SH-SY5Y (cell line): ENCODE data around the gene CYP4F2.

ENCODE experiments used
- GATA2 ChIP-seq: IDR thresholded peaks from 2 replicates; pipeline ENCODE4 v1.6.1; 2011; ENCODE audit warnings: mild to moderate bottlenecking, low read depth, low read length
- GATA3 ChIP-seq: IDR thresholded peaks from 2 replicates; pipeline ENCODE4 v1.6.1; 2011; ENCODE audit warnings: low read depth, mild to moderate bottlenecking, low read length, moderate library complexity

- no peak for TF ChIP-seq GATA2
- no peak for TF ChIP-seq GATA3
These were observed 39.1 kb upstream of the CYP4F2 start for GRCh38 chr19:15936950-15937349.
